MCF 10A (cell line): ENCODE results near the gene BPIFB2. TPM values are rescaled to one million over a fixed set of nuclear protein-coding genes. Genes with fewer than 3 reads are reported as not detected.
"Not testable (repeated sequence)": the region's sequence is repeated elsewhere in the genome, so short reads cannot be mapped to it uniquely, and the experiment has no call there.

Source experiments
- BruUV-seq: library from RNA; stranded (reverse); fragments of 400-500 nt; replicated peaks from 2 replicates; lab custom pipeline; 2021; lab: Mats Ljungman, UMichigan
- CTCF ChIA-PET: fragments of 300-600 bp; sonication (Branson Sonifier 250); formaldehyde crosslinking; extraction: SDS; loops from one replicate; lab custom pipeline; 2021; ENCODE audit warnings: antibody characterized with exemption, inconsistent platforms; lab: Yijun Ruan, JAX
- POLR2A ChIA-PET: fragments of 300-600, 350-650 bp; sonication (Branson Sonifier 250); formaldehyde crosslinking; extraction: SDS; loops from one replicate; lab custom pipeline; 2020; ENCODE audit warnings: antibody characterized with exemption, inconsistent platforms; lab: Yijun Ruan, JAX
- DNase-seq: peaks from one replicate; pipeline ENCODE4 v3.0.0-alpha.2; 2018; ENCODE audit not compliant: unreplicated experiment
- H3K27ac Mint-ChIP-seq: one replicate; pipeline ENCODE4 v1.8.0; 2022; ENCODE audit warnings: mild to moderate bottlenecking, low read depth, mixed read lengths; ENCODE audit not compliant: unreplicated experiment
- H3K27me3 Mint-ChIP-seq: one replicate; pipeline ENCODE4 v1.8.0; 2022; ENCODE audit warnings: mixed read lengths; ENCODE audit not compliant: insufficient read depth, unreplicated experiment
- H3K36me3 Mint-ChIP-seq: one replicate; pipeline ENCODE4 v1.8.0; 2022; ENCODE audit warnings: mild to moderate bottlenecking, moderate library complexity, mixed read lengths; ENCODE audit not compliant: insufficient read depth, unreplicated experiment
- H3K4me1 Mint-ChIP-seq: one replicate; pipeline ENCODE4 v1.8.0; 2022; ENCODE audit warnings: mixed read lengths; ENCODE audit not compliant: insufficient read depth, unreplicated experiment
- H3K4me3 Mint-ChIP-seq: one replicate; pipeline ENCODE4 v1.8.0; 2022; ENCODE audit warnings: mild to moderate bottlenecking, moderate library complexity, mixed read lengths; ENCODE audit not compliant: unreplicated experiment
- H3K9me3 Mint-ChIP-seq: one replicate; pipeline ENCODE4 v1.8.0; 2022; ENCODE audit warnings: mixed read lengths; ENCODE audit not compliant: unreplicated experiment
- intact Hi-C: fragments of 100-400 bp; cut with micrococcal nuclease; formaldehyde crosslinking; loops from 2 replicates; pipeline ENCODE4 v1.14.1; 2022
- total RNA-seq: library from RNA; stranded (reverse); gene quantifications from 2 replicates; pipeline ENCODE4 v1.2.3, GENCODE V29; 2022
- TF ChIP-seq, protein P1 (sequence below): fragments of 200-600 bp; IDR thresholded peaks from one replicate; pipeline ENCODE4 v1.8.0; 2022; ENCODE audit warnings: antibody characterized with exemption, mild to moderate bottlenecking; ENCODE audit not compliant: unreplicated experiment

BPIFB2 gene
- total RNA-seq, 1 experiment from 2014 or later: not detected

DNA sequence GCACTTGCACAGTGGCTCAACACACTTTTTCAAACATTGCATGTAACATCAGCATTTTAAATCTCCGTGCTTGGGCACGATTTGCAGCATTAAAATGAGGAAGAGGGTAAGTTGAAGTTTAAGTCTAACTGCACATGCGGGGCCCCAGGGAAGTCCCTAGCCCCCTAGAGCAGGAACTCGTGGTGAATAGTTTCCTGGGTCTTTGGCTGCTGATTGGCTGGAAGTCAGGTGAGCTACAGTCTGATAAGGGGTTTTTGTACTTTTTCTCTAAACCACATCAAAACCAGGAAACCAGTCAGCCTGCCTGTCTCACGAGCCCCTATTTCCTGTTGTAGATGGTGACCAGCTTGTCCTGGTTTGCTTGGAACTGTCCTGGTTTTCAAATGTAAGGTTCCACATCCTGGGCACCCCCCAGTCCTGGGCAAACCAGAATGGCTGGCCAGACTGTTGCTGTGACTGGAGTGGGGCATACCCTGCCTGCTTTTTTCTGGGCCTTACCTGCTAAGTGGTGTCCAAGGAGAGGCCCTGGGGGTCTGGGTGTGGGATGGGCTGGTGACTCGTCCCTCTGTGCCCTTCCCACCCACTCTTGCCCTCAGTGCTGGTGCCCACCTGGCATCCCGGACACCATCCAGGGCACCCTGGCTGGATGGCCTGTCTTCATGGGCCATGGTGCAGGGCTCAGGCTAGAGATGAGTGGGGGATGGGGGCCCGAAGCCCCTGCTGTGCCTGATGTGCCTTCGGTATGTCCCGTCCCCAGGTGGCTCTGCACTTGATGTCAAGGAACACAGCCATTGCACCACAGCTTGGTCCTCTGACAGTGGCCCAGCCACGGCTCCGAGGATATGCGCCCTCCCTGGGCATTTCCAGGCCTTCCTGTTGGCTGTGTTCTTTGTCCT, 35.1 kb upstream of the BPIFB2 start:
- H3K27me3 Mint-ChIP-seq: peaks cover 11% of the 10 kb centered on the region
- intact Hi-C loops: no loop called here
- H3K27ac Mint-ChIP-seq: no peak overlapping the region
- H3K4me1 Mint-ChIP-seq: no peaks in the 10 kb centered on the region
- no peak for DNase-seq
- CTCF ChIA-PET: no interaction called here
- no TSS peak for BruUV-seq
- H3K4me3 Mint-ChIP-seq: no peak overlapping the region
- no peaks in the 10 kb centered on the region for H3K36me3 Mint-ChIP-seq
- POLR2A ChIA-PET: no interaction called here
- TF ChIP-seq, protein P1, sequence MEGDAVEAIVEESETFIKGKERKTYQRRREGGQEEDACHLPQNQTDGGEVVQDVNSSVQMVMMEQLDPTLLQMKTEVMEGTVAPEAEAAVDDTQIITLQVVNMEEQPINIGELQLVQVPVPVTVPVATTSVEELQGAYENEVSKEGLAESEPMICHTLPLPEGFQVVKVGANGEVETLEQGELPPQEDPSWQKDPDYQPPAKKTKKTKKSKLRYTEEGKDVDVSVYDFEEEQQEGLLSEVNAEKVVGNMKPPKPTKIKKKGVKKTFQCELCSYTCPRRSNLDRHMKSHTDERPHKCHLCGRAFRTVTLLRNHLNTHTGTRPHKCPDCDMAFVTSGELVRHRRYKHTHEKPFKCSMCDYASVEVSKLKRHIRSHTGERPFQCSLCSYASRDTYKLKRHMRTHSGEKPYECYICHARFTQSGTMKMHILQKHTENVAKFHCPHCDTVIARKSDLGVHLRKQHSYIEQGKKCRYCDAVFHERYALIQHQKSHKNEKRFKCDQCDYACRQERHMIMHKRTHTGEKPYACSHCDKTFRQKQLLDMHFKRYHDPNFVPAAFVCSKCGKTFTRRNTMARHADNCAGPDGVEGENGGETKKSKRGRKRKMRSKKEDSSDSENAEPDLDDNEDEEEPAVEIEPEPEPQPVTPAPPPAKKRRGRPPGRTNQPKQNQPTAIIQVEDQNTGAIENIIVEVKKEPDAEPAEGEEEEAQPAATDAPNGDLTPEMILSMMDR: no peak
- peaks cover 7% of the 10 kb centered on the region for H3K9me3 Mint-ChIP-seq

DNA sequence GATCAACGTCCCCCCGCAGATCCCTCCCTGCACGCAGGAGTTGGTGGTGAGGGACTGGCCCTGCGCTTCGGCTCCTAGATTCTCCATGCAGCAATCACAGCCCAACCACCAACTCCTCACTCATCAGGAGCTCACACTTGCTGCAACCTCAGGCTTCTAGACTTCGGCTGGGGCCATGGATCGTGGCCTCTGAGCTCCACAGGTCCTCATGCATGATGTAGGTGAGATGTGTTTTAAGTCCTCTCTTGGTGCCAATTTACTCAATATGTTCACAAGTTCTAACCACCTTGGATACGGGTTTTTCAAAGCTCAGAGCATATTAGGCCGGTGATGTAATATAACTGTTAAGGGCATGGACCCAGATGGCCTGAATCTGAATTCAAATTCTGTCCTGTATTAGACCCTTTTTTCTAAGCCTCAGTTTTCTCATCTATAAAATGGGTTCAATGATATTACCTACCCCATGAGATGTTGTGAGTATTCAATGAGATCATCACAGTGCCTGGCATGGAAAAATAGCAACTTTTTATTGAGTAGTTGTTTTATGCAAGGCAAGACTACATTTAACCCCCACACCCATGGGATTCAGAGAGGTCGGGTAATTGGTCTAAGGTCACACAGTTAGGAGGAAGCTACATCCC, 34.3 kb upstream of the BPIFB2 start:
- ChIA-PET POLR2A (interaction anchor here (1.3 kb wide), 1 partner anchor 13 kb away, joined by 3 read pairs; no protein-coding TSS in a partner anchor), CTCF (interaction anchor here (0.6 to 1.9 kb wide), 3 partner anchors 12 to 1150 kb away, joined by 4 to 6 read pairs (median 6); no protein-coding TSS in a partner anchor)
- H3K27me3 Mint-ChIP-seq: peaks cover 14% of the 10 kb centered on the region
- BruUV-seq: no TSS peak
- peaks cover 7% of the 10 kb centered on the region for H3K9me3 Mint-ChIP-seq
- TF ChIP-seq, protein P1: no peak
- no peak overlapping the region for H3K4me3 Mint-ChIP-seq
- H3K27ac Mint-ChIP-seq: no peak overlapping the region
- no peak for DNase-seq
- intact Hi-C loops: no loop called here
- no peaks in the 10 kb centered on the region for H3K4me1 Mint-ChIP-seq
- H3K36me3 Mint-ChIP-seq: no peaks in the 10 kb centered on the region

DNA sequence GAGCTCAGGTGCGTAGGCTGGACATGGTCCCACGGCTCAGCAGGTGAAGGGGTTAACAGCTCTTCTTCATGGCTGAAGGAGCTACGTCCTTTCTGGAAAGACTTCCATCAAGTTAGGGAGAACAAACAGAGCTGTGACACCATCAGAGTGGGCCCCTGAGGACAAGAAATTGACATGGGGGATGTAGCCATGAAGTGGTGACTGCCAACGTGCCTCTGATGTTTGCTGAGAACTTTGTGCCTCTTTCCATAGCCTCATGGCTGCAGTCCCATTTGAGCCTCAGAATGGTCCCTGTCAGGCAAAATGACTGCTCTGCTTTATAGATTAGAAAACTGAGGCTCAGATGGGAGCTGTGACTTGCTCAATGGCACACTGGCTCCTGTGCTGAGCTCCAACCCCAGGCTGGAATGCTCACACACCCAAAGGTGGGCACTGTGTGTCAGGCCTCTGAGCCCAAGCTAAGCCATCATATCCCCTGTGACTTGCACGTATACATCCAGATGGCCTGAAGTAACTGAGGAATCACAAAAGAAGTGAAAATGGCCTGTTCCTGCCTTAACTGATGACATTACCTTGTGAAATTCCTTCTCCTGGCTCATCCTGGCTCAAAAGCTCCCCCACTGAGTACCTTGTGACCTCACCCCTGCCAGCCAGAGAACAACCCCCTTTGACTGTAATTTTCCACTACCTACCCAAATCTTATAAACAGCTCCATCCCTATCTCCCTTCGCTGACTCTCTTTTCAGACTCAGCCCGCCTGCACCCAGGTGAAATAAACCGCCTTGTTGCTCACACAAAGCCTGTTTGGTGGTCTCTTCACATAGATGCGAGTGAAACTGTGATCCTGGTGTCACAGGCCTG, 33.1 kb upstream of the BPIFB2 start:
- intact Hi-C loops, H3K36me3 Mint-ChIP-seq, H3K9me3 Mint-ChIP-seq, H3K4me3 Mint-ChIP-seq, H3K27ac Mint-ChIP-seq, BruUV-seq, H3K4me1 Mint-ChIP-seq, DNase-seq: not testable (repeated sequence)
- CTCF ChIA-PET: interaction anchor here (0.5 to 1.9 kb wide), 7 partner anchors 11 to 329 kb away, joined by 3 to 6 read pairs (median 3); no protein-coding TSS in a partner anchor
- peaks cover 26% of the 10 kb centered on the region for H3K27me3 Mint-ChIP-seq
- POLR2A ChIA-PET: interaction anchor here (1.3 kb wide), 1 partner anchor 12 kb away, joined by 3 read pairs; no protein-coding TSS in a partner anchor

DNA sequence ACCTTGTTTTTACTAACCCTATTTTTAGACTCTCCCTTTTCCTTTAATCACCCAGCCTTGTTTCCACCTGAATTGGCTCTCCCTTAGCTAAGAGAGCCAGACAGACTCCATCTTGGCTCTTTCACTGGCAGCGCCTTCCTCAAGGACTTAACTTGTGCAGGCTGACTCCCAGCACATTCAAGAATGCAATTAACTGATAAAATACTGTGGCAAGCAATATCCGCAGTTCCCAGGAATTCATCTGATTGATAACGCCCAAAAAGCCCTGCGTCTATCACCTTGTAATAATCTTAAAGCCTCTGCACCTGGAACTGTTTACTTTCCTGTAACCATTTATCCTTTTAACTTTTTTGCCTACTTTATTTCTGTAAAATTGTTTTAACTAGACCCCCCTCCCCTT, 32.4 kb upstream of the BPIFB2 start:
- BruUV-seq, DNase-seq, POLR2A ChIA-PET, H3K36me3 Mint-ChIP-seq, H3K4me1 Mint-ChIP-seq, intact Hi-C loops, H3K4me3 Mint-ChIP-seq, H3K9me3 Mint-ChIP-seq, H3K27ac Mint-ChIP-seq: not testable (repeated sequence)
- peaks cover 29% of the 10 kb centered on the region for H3K27me3 Mint-ChIP-seq
- CTCF ChIA-PET: interaction anchor here (0.6 kb wide), 1 partner anchor 968 kb away, joined by 3 read pairs; no protein-coding TSS in a partner anchor
